GM12865 (cell line): ENCODE measurements around the gene C1QTNF9.
"Not testable (repeated sequence)": the region's sequence is repeated elsewhere in the genome, so short reads cannot be mapped to it uniquely, and the experiment has no call there.

ENCODE experiments used
- DNase-seq: peaks from one replicate; pipeline ENCODE4 v3.0.0; 2010; ENCODE audit warnings: low read depth
- H3K4me3 ChIP-seq: 2 replicates; pipeline ENCODE4 v1.5.1; 2011; ENCODE audit warnings: mild to moderate bottlenecking, low read depth, low read length, control low read depth
- TF ChIP-seq, protein P1 (sequence below): IDR thresholded peaks from 2 replicates; pipeline ENCODE4 v1.5.1; 2011; ENCODE audit warnings: low read length, control low read depth, low read depth, inconsistent platforms; ENCODE audit not compliant: insufficient read depth; ENCODE audit errors: missing control alignments

The C1QTNF9 gene

DNA sequence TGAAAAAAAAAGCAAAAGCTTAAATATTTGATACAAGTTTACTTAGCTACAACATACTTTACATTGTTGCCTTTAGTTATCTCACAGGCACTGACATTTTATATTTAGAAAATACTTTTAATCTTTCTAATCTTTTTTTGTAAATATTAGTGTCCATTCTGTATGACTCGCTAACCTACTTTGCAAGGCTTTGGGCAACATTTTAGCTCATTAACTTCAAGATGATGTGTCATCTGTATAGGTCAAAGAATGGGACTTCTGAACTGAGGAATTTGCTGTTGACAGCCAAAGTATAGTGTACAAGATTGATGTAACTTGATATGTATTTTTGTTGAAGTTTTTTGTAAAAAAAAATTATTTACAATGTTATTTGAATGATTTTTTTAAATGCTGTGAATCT, 2.7 kb upstream of the C1QTNF9 start:
- DNase-seq = no peak
- H3K4me3 ChIP-seq = no peak overlapping the region
- TF ChIP-seq, protein P1, sequence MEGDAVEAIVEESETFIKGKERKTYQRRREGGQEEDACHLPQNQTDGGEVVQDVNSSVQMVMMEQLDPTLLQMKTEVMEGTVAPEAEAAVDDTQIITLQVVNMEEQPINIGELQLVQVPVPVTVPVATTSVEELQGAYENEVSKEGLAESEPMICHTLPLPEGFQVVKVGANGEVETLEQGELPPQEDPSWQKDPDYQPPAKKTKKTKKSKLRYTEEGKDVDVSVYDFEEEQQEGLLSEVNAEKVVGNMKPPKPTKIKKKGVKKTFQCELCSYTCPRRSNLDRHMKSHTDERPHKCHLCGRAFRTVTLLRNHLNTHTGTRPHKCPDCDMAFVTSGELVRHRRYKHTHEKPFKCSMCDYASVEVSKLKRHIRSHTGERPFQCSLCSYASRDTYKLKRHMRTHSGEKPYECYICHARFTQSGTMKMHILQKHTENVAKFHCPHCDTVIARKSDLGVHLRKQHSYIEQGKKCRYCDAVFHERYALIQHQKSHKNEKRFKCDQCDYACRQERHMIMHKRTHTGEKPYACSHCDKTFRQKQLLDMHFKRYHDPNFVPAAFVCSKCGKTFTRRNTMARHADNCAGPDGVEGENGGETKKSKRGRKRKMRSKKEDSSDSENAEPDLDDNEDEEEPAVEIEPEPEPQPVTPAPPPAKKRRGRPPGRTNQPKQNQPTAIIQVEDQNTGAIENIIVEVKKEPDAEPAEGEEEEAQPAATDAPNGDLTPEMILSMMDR = no peak

DNA sequence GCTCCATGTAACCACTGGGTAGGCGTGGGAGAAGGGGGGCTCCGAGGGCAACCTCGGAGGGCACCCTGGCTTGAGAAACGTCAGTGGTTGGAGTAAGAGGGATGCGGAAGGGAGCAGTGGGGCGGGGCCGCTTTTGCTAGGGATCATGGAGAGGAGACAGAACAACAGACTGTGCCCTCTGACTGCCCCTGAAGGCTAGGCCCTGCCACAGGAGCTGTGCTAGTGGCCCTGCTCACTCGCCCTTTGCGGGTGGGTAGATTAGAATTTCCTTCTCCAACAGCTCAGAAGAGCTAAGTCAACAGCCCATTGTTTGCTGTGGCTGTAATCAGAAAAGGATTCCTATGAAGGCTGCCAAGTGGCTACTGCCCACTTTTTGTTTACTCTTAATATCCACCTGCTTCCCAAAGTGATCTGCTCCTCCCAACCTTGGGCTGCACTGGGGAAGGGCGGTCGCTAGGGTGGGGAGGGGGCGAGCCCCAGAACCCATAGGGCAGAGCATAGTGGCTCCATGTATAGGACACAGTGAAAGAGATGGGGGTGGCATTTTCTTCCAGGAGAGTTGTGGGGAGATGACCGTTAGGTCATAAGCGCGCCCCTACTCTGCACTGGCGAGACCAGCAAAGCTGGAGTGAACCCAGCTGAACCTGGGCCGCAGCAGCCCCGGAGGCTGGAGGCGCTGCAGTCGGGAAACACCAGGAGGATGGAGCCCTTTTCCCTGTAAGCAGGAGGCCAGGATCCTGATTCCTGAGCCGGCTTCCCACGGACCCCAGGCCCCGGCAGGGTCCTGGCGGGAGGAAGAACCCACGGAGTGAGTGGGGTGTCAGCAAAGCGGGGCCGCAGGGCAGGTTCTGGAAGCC, 1.9 kb upstream of the C1QTNF9 start:
- H3K4me3 ChIP-seq = no peak overlapping the region
- DNase-seq = no peak
- TF ChIP-seq, protein P1 = no peak

GRCh38 chr13:24308068-24308445, 1.3 kb upstream of the C1QTNF9 start:
- TF ChIP-seq, protein P1 = no peak
- H3K4me3 ChIP-seq = no peak overlapping the region
- no peak for DNase-seq

DNA sequence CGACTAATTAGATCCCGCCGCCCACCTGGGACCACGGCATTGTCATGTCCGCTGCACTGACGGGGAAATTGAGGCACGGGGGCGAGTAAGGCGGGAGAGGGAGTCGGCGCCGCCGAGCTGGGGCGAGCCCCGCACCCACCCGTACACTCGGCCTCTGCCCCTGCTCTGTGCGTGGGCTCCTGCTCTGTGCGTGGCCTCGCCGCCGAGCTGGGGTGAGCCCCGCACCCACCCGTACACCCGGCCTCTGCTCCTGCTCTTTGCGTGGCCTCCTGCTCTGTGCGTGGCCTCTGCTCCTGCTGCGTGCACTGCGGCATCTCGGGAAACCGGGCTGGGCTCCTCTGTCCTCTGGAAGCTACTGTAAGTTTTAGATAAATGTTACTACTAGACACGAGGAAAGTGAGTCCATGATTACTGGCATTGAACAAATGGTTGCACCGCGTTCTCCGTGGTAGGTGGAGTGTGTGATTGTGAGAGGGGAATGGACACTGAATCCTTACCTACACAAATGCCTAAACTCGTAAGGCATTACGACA, 826 bp upstream of the C1QTNF9 start:
- no peak for DNase-seq
- TF ChIP-seq, protein P1 = no peak

DNA sequence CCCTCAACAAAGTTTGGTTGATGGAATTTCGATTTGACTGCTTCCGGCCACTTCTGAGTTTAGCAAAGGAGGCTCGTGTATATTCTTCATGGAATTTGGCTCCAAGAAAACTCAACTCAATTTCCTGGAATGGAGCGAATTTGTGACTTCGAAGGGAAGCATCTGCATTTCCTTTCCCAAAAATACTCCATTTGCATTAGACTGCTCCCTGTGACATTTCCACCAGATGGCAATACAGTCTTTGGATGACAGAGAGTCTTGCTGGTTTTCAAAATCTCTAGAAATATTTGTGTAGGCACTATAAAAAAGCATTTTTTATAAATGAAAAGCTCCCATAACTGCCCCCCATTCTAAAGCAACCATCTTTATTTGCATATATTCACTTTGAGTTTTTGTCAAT, 4.1 kb downstream of the C1QTNF9 start:
- no peak for DNase-seq
- TF ChIP-seq, protein P1 = no peak
- no peak overlapping the region for H3K4me3 ChIP-seq

More for the DNA sequence above, 826 bp upstream of the C1QTNF9 start:
- H3K4me3 ChIP-seq = no peak overlapping the region

DNA sequence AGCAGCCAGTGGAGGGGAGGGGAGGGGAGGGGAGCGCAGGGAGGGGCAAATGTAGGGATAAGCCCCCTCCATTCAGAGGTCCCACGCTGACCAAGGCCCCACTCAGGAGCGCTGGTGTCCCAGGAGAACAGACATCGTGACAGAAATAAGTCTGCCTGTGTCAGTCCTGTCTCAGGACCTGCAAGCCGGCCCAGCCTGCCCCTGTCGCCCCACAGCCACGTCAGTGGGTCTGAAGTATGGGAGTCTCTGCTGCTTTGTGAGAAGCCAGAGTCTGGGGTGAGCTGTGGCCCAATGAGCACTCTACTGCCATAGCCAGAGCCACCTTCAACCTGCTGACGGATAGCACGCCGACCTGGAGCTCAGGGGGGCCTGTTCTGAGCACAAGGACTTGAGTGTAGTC, 8.5 kb downstream of the C1QTNF9 start:
- DNase-seq, H3K4me3 ChIP-seq: not testable (repeated sequence)

DNA sequence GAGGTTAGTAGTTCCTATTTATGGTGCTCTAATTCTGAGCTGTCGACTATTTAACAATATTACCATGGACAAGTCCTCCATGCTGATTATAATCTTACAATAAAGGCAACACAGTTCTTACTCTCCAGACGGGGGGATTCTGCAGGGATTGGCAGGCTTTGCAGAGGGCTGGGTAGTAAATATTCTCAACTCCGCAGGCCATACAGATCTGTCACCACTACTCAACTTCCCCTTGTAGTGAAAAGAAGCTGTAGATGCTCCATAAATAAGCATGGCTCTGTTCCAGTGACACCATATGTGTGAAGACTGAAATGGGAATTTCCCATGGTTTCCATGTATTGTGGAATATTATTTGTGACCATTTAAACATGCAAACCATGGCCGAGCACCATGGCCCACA, 9.5 kb downstream of the C1QTNF9 start:
- H3K4me3 ChIP-seq, DNase-seq: not testable (repeated sequence)

GRCh38 chr13:24319641-24320040, 10.3 kb downstream of the C1QTNF9 start:
- not testable (repeated sequence) for H3K4me3 ChIP-seq, DNase-seq

DNA sequence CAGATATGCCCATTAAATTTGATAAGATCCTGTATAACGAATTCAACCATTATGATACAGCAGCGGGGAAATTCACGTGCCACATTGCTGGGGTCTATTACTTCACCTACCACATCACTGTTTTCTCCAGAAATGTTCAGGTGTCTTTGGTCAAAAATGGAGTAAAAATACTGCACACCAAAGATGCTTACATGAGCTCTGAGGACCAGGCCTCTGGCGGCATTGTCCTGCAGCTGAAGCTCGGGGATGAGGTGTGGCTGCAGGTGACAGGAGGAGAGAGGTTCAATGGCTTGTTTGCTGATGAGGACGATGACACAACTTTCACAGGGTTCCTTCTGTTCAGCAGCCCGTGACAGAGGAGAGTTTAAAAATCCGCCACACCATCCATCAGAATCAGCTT, 12.0 kb downstream of the C1QTNF9 start:
- H3K4me3 ChIP-seq, DNase-seq: not testable (repeated sequence)

- not testable (repeated sequence) for DNase-seq, H3K4me3 ChIP-seq
These were observed 13.1 kb downstream of the C1QTNF9 start for GRCh38 chr13:24322470-24322869.
